Stimulated activated CD8-positive, alpha-beta memory T cell treated with anti-CD3 and anti-CD28 coated beads, Interleukin-12 subunit alpha, Interleukin-12 subunit beta, amount 100 ng/mL, for 24 hours (primary cell): Measurements from ENCODE around the gene BLOC1S5.
"Not testable (repeated sequence)": the region's sequence is repeated elsewhere in the genome, so short reads cannot be mapped to it uniquely, and the experiment has no call there.

Experiments
- DNase-seq: peaks from one replicate; pipeline ENCODE4 v3.0.0-alpha.2; 2020; ENCODE audit errors: extremely low read depth

Gene BLOC1S5

DNA sequence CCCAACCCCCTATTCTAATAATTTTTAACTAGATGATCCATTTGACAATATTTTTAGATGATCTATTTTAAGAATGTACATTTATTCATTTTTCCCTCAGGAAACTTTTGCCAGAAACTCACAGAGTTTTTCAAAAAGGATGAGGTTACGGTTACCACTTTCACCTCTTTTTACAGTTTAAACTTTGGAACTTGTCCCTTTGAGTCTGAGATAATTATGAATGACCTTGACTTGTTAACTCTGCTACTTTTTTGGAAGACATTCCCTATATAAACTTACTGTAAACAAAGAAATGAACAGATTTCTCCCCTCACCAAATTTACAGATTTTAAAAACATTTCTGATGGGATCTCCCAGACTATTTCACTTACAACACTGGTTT lies 18.4 kb upstream of the BLOC1S5 start:
- no peak for DNase-seq

DNA sequence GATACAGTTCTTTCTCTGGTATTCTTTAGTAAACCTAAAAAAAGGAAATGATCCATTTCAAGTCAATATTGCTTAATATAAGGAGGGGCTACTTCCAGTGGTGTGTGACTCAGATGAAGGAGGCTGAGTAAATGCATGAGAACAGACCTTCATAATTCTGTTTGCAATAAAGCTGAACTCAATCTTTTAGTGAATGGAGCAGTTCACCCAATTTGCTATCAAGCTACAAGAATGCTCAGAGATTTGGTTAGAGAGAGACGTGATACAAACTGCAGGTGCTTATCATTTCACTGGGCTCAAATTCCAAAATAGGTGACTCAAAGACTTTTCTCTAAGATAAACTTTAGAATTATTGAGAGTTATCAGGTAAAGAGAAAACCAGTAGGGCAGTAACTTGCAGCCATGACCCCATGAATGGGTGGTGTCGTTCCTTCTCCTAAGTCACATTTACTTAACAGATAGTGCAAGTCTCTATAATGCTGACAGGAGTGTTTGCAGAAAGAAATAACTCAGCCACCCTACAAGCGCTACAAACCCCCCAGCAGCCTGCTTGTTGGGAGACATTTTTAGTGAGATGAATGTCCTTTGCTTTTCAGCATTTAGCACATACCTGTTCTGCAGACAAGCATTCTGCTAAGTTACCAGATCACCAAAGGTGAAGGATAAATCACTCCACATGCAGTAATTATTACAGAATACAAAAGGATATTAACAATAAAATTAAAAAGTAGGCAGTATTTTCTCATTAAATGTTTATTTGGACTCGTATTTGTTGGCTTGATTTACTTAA lies 16.4 kb upstream of the BLOC1S5 start:
- no peak for DNase-seq

DNA sequence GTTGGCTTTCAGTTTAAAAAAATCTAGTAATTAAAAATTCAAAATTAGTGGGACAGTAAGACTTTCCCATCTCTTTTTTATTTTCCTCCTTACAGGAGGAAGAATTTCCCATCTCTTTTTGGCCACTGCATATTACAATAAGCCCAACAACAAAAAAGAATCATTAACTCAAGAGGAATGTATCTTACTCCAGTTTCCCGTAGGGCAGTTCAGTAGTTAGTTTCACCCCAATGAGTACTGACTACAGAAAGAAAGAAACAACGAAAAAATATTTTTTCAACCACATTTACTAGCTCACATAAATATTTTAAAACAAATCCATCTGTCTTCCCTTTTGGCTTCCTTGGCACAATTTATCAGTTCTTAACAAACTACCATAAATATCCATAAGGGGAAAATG lies 14.9 kb upstream of the BLOC1S5 start:
- DNase-seq, result no peak

DNA sequence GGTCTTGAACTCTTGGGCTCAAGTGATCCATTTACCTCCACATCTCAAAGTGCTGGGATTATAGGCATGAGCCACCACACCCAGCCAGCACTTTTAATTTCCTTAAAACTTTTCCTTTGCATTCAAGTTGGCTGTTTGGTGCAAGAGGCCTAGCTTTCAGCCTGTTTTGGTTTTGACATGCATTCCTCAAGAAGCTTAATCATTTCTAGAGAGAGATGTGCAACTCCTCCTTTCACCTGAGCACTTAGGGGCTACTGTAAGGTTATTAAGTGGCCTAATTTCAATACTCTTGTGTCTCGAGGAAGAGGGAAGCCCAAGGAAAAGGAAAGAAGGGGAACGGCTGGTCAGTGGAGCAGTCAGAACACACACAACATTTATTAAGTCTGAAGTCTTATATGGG lies 13.8 kb upstream of the BLOC1S5 start:
- no peak for DNase-seq

DNA sequence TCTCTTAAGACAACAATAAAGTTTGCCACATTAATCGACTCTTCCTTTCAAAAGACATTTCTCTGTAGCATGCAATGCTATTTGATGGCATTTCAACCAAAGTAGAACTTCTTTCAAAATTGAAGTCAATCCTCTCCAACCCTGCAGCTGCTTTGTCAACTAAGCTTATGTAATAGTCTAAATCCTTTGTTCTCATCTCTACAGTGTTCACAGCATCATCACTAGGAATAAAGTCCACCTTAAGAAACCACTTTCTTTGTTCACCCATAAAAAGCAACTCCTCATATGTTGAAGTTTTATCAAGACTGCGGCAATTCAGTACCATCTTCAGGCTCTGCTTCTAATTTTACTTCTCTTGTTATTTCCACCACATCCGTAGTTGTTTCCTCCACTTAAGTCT lies 11.5 kb upstream of the BLOC1S5 start:
- no peak for DNase-seq

DNA sequence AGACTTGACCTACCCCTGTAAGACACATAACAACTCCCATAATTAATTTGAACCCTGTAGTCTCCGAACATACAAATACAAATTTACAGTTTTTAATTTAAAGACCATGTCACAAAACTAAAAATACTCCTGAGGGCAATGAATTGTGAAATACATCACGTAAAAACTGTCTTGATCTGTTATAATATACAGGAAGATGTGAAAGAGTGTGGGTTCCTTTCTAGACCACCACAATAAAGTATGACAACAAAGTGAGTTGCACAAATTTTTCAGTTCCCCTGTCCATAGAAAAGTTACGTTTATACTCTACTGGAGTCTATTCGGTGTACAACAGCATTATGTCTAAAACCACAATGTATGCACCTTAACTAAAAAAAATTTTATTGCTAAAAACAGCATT lies 11.0 kb upstream of the BLOC1S5 start:
- DNase-seq, result no peak

DNA sequence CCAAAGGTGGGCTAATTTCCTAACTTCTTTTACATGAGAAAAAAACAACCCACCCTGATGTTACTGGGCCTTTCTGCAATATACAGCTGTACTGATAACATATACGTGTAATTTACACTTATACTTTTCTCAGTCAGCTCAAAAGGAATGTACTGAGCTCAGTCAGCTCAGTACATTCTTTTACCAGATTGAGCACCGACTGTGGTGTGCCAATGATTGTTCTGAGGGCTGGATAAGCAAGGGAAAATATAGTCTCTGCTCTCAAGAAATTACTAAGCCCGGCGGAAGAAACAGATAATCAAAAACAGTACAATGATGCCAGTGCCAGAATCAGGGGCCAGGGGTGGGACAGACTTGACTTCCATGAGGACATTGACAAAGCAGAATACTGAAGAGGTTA lies 10.0 kb upstream of the BLOC1S5 start:
- DNase-seq, result no peak

DNA sequence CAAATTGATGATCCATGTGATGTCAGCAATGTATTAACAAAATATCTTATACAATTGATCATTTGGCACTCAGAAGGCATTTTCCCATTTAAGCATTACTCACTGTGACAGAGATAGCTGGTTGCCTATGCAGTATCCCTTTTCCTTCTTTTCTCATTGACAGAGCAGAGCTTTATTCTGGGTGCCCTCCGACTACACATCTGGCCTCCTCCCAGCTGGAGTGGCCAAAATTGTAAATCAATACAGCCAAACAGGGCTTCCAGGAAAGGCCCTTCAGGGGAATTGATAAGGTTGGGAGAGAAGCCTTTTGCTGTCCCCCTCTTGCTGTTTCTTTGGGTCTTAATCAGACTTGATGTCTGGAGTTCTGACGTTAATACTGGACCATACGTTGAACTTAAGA lies 9.6 kb upstream of the BLOC1S5 start:
- no peak for DNase-seq

DNA sequence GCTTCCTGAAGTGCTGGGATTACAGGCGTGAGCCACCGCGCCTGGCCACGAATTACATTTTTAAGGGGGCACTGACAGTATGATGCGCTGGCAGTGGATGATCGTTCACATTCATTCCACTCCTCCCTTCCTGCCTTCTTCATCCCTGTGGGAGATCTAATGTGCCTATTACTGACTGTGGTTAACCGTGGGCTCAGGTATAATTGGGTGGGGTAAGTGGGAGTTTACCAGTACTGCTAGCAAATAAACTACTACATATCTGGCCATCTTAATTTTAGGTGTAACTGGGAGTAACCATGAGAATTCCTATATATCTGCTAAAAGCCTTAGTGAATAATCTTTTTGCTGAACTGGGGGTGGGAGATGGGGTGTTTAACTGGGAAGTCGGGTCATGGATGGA lies 6.5 kb upstream of the BLOC1S5 start:
- no peak for DNase-seq

DNA sequence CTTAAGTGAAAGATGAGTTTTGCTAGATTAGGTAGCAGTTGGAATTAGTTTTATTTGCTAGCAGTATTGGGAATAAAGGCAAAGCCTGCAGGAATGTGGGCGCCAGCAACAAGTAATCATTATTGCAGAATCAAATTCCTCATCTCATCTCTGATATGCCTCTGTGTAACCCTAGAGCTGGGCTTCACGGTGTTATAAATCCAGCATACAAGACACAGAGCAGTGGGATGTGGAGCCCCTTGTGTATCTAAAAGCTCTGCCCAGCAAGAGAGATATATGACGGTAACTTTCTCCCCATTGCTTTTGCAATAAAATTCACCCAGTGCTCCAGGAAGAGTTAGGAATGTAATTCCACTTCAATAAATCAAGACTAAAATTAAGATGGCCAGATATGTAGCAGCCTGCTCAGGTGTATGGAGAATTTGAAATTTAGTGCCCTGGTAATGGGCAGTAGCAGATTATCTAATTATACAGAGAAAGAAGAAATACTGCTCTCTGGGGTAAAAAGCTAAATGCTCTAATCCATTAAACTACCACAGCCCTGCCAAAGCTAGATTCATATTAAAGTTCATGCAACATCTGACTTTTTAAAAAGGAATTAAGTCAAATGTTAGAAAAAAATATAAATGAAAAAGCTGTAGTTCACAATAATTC lies 5.6 kb upstream of the BLOC1S5 start:
- no peak for DNase-seq

DNA sequence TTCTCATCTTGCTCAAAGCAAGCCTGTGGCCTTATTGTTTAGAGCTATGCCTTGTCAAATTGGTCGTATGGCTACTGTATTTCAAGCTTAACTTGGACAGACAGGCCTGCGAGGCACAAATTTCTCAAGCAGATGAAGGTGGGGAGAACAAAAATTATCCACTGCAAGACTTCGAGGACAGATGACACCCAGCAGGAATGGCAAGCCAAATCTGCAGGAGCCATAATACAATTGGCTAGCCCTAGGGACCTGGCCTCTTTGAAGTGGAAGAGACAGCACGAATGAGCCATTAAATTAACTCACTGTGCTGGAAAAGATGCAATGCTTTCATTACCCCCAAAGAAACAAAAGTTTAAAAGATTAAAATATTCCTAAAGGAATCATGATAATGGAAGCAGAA lies 5.0 kb upstream of the BLOC1S5 start:
- no peak for DNase-seq

DNA sequence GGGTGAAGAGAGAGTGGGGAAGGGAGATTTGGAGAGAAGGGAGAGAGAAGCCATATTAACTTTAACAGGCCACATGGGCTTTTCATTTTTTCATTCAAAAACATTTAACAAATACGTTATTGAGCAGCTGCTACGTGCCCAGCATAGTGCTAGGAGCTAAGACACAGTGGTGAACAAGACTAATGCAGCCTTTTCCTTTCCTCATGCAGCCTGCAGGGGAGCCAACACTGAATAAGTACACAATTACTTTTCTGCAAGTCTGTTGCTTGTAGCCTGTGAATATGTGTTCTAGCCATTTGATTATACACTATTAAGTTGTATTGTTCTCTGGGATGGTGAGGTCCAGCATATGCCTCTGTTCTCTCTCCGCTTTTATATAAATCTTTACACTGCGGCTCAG lies 1.9 kb upstream of the BLOC1S5 start:
- DNase-seq, result no peak

DNA sequence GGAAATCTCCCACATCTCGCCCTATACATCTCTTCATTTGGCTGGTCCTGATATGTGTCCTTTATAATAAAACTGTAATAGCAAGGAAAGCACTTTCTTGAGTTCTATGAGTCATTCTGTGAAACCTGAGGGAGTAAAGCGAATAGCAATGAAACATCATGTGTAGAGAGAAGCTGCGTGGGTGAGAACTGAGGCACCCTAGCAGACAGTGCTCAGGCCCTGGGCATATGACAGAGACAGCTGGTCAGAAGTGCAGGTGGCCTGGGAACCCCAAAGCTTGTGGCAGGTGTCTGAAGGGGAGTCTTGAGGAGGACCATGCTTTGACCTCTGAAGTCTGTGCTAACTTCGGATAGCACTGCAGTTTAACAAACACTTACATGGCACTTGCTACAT lies 1.3 kb upstream of the BLOC1S5 start:
- peak; percentile 2 for DNase-seq

DNA sequence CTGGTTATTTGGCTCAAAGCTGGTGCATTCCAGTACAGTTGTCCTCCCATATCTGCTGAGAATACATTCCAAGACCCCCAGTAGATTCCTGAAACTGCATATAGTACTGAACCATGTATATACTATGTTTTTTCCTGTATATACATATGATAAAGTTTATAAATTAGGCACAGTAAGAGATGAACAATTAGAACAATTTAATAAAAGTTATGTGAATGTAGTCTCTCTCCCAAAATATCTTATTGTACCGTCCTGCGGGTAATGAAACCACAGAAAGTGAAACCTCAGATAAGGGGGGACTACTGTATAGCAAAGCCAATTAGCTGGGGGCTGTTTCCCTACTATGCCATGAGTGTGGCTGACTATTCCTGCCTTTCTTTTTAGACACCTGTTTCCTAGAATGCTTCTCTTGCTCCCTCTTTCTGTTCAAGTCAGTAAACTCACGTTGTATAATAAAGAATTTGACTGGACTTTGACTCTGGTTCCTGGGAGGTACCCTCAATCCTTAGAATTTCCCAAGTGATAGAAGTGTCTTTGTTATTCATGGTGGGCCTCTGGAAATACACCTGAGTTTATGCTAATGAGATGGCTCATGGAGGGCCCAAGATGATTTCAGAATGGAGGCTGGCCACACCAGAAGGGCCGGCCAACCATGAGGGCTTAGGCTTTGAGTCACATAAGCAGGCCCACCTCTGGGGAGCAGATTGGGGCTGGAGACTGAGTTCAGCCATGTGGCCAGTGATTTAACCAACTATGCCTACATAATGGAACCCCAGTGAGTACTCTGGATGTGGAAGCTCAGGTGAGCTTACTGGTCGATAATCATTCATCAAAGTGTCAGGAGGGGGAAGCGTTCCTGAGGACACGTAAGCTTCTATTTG lies 689 bp upstream of the BLOC1S5 start:
- DNase-seq, result no peak

DNA sequence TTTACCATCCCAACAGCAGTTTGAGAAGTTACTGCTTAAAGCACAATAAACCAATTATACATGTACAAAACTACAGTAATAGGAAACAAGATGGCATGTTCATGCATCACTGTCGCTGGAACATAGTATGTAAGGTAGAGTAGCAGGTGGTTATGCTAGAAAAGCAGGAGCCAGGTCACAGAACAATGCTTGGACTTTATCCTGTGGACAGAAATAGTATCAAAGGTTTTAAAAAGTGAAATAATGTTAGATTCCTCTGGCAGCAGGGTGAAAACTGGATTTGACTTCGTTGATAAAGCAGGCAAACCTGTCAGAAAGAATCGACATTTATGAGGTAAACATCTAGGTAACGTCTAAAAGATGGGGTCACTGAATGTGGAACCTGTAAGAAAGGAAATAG lies 2.5 kb downstream of the BLOC1S5 start:
- DNase-seq, result no peak

DNA sequence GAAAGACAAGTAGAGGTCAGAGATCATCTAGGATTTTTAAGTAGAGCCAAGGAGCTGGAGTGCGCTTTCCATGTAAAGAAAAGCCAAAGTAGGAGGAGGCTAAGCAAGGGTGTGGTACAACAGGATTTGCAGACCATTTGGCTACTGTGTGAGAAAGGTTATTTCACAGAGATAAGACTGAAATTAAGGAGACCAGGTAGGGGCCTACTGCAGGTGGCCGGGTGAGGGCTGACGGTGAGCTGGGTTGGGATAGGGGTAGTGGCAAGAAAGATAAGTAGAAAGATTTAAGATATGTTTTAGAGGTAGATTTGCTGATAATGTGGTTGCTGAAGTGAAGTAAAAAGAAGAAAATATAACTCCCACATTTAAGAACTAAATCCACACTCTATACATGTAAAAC lies 3.8 kb downstream of the BLOC1S5 start:
- no peak for DNase-seq

DNA sequence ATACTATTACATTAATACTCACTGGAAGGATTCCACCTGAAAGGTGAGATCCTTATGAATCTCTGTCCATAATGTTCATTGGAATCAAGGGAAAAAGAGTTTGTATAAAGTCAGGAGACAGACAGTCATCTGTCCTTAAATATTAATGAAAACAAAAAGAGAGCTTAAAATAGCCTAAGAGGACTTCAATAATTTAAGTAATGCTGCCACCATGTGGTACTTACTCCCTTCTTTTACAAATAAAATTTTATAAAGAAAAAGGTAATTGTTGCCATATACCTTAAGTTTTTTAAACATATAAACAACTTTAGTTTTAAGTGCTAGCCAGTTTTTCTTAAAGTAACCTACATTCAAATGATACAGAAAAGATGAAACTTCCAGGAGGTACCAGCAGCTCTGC lies 5.1 kb downstream of the BLOC1S5 start:
- DNase-seq, result no peak

DNA sequence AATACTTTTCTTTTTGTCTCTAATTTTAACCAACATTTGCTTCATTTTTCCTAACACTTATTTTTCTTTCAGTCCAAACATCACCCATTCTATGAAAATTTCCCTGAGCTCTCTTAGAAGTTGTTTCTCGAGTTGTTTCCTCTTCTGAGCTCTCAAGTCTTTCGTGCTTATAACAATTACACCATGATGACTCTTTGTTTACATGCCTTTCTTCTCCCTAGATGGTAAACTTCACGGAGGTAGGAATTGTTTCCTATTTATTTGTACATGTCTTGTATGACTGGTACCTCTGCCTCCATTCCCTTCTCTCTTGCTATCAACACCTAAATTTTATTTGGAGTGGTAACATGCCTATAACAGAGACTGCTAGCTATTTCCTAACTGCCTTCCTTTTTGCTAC lies 6.4 kb downstream of the BLOC1S5 start:
- no peak for DNase-seq

DNA sequence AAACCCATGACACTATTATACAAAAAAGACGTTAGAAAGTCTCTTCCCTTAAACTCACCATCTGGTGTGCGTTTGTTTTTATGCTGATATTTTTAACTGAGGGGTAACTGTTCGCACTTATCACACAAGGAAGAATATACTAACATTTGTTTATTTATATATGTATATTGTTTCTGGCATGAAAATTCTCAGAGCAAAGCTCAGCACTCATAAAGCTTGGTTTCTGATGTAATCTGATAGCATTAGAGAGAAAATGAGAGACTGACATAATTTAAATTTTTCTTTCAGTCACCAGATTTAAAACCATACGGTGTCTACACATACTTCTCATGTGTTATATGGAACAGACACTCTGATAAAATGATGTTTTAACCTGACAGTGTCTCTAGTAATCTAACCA lies 6.9 kb downstream of the BLOC1S5 start:
- DNase-seq, result no peak

DNA sequence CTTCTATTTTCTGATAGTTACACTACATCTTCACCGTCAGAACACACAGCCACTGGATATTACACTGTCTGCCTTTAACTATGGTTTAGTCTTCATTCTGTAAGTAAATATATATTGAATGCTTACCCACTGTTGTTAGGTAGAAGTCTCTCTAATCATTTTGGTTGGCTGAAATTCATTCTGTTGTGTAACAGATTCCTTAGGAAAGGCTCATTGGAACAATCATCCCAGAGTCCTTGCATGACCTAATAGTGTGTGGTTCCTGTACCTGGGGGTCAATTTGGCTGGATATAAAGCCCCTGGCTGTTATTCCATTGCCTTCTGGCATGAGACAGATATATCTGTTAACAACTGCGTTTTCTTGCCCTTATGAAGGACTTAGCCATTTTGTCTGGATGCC lies 9.9 kb downstream of the BLOC1S5 start:
- DNase-seq, result no peak

DNA sequence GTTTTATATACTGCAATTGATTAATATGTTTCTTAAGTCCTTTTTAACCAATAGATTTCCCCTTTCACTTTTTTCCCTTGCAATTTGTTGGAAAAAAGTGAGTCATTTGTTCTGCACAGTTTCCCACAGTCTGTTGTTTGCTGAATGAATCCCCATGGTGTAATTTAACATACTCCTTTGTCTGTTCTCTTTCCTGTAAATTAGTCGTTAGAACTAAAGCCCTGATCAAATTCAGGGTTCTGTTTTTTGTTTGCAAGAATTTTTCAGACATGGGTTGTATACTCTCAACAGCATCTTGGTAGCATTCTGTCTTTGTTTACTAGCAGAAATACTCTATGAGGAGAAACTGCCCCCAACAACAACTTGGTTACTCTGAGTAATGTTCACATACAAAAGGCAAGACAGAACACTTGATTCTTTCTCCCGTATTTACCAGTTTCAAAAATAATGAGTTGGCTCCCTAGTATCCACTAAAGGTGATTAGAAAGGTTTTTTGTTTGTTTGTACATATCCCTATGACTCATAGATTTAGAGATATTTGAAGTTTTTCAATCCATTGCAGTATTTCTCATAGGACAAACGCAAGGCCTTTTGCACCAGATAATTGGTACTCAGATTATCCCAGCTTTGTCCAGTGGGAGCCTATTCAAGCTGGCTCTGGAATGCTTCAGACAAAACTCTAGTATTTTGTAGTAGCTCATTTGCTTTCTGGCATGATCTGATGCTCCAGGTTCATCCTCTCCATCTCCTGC lies 16.5 kb downstream of the BLOC1S5 start:
- DNase-seq, result no peak

DNA sequence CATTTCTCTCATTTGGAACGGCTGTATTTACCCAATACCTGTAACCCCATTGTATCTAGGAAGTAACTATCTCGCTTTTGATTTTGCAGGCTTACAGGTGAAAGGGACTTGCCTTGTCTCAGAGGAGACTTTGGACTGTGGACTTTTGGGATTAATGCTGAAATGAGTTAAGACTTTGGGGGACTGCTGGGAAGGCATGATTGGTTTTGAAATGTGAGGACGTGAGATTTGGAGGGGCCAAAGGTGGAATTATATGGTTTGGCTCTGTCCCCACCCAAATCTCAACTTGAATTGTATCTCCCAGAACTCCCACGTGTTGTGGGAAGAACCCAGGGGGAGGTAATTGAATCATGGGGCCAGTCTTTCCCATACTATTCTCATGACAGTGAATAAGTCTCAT lies 18.4 kb downstream of the BLOC1S5 start:
- not testable (repeated sequence) for DNase-seq
